Ramos (cell line): ENCODE data around the gene BNC2.

Experiments
- in situ Hi-C: fragments of 300-500 bp; cut with MboI; formaldehyde crosslinking; loops from one replicate; pipeline ENCODE4 v1.14.3; 2022; ENCODE audit warnings: low sequenced_read_pairs; ENCODE audit not compliant: unreplicated experiment

BNC2 gene

DNA sequence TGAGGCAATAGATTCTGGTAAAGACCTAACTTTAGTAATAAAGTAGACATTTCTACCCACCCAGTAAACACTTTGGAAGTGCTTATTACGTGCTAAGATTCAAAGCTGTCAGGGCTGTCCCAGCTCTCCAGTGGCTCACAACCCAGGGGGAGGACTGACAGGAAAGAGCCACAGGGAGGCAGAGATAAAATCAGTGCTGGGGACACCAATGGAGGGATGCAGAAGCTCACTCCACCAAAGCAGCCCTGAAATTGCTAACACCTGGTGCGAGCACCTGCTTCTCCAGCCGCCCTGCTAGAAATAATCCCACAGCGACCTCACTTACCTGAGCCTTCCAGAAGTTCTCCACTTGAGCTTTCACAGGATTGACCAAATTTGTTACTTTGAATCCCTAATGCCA lies 501.0 kb downstream of the BNC2 start:
- in situ Hi-C loops = no loop called here

DNA sequence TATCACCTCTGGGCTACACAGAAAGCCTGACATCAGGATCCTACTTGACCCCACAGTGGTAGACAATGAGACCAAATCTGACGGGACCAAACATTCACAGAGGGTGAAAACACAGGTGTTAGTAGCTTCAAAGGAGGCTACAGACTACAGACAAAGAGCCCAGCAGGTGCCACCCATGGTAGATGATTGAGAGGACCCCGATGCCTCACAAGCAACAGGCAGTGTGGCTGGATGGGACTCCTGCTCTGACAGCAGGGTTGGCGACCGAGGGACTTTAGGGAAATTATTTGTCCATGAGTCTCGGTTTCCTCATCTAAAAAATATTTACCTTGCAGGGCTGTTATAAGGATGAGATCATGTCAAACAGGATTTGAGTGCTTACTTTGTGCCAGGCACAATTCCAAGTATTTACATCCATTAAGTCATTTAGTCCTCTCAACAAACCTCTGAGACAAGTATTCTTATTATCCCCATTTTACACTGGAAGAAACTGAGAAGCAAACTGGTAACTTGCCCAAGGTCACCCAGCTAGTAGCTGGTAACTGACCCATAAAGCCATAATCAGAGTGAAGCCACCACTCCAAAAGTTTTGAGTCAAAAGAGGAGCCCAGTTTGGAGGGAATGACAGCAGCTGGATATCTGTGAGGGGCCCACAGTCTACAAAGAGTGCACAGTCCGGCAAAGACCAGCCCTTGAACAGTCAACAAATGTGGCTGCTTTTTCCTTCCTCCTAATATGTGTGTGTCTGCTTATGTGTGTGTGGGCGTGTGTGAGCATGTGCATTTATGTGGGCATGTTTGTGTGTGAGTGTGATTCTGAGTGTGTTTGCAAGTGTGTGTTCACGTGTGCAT lies 502.0 kb downstream of the BNC2 start:
- in situ Hi-C loops = no loop called here

DNA sequence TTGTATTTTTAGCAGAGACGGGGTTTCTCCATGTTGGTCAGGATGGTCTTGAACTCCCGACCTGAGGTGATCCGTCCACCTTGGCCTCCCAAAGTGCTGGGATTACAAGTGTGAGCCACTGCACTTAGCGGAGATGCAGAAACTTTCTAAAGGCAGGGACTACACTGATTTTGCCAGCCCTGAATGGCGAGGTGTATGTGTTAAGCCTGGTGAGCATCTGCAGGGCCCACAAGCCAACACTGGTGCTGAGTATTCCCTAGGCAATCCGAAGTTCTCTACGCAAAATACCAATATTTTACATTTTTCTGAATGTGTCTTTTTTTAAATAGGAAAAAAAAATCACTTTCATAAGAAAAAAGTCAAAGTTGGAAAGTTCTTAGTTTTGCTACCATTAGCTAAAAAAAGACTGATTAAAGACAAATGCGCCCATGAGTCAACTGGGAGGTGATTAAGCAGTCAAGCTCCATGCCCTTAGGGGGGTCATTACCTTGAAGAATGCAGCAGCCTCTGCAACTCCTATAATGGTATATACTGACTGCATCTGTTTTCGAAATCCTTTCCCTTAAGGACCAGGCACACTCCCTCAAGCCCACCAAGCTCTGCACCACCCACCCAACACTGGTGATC lies 502.8 kb downstream of the BNC2 start:
- in situ Hi-C loops = no loop called here

DNA sequence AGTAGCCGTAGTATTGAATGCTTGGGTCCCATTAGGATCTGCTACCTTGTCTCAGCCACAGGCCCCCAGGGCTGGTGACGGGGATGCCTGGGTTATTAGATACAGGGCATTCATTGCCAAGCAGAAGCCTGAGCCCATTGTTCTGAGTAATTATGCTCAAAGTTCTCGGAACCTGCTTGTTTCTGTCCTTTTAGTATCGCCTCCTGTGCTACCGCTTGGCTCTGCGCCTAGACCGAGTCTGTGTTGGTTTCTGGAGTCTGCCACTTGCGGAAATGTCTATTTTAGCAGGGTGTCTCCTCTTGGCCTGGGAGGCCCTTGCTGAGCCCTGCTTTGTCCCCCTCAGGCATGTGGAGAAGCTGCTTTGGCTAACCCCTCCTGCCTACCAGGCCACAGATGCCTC lies 506.1 kb downstream of the BNC2 start:
- in situ Hi-C loops = no loop called here

DNA sequence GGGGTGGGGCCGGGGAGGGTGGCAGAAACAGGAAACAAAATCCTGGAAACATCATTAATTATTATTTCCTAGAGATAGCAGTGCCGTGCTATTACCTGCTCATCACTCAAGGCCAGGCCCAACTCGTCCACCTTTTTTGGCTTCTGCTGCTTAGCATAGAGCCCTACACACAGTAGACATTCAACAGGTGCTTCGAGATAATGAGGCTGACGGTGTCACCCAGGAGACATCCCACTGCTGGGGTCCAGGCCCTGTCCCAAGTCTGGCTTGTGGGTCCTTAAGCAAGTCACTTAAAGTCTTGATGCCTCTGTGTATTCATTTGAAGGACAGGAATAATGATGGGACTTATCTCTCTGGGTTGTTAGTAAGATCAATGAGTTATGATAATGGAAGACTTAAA lies 506.6 kb downstream of the BNC2 start:
- in situ Hi-C loops = no loop called here

- in situ Hi-C loops = no loop called here
Measured at GRCh38 chr9:16363073-16363781, 507.2 kb downstream of the BNC2 start.

GRCh38 chr9:16361939-16362338 lies 508.5 kb downstream of the BNC2 start:
- in situ Hi-C loops = no loop called here

DNA sequence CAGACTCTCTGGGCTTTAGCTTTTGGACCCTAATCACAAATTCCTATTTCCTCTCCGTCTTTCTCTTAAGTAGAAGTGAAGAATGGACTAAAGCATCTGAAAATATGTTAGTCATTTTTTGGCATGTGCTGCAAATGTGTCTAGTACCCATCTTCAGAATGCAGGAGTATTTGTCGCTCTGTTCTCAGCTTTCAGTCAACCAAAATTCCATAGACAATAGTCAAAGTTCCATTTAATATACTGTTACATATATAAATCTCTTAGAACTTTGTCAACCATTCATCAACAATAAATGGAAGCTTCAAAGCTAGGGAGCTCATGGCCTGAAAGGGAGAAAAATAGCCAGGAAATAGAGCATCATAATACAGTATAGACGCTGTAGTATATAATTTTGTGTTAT lies 509.4 kb downstream of the BNC2 start:
- in situ Hi-C loops = no loop called here

- in situ Hi-C loops = no loop called here
Measured at GRCh38 chr9:16360247-16360646, 510.2 kb downstream of the BNC2 start.
